Measurements from ENCODE around the gene NEGR1. TPM values are rescaled to one million over a fixed set of nuclear protein-coding genes. Genes with fewer than 3 reads are reported as not detected.

The NEGR1 gene
- total RNA-seq, 1 experiment from 2014 or later, result 4.1 TPM

DNA sequence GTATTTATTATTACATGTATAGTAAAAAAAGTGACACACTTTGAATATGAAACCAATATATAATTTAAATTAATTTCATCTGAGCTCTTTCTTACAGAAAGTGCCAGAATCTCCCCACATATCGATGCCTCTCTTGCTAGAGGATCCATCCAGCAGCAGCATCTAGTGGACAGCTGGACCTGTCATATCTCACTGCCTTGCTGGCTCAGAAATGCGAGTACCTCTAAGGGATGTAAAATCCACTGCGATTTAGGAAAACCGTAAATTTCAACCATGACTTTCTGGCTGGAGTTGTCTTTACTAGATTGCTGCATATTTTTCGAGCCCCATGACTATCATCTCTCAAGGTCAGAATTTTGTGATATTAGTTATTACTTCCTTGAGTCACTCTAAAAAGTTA, 333.8 kb downstream of the NEGR1 start:
- intact Hi-C loops (cut with micrococcal nuclease), result no loop called here
- DNase-seq (ENCODE audit: unreplicated experiment), result no peak
- CTCF ChIA-PET, result no interaction called here
- Mint-ChIP-seq H3K4me3 (ENCODE audit: unreplicated experiment) (no peak overlapping the region), H3K9me3 (ENCODE audit: unreplicated experiment) (no peaks in the 10 kb centered on the region), H3K27me3 (ENCODE audit: insufficient read depth, unreplicated experiment) (no peaks in the 10 kb centered on the region), H3K4me1 (ENCODE audit: insufficient read depth, unreplicated experiment) (no peaks in the 10 kb centered on the region), H3K27ac (ENCODE audit: low read depth, unreplicated experiment) (no peak overlapping the region), H3K36me3 (ENCODE audit: insufficient read depth, unreplicated experiment) (no peaks in the 10 kb centered on the region)
- TF ChIP-seq, protein P1, sequence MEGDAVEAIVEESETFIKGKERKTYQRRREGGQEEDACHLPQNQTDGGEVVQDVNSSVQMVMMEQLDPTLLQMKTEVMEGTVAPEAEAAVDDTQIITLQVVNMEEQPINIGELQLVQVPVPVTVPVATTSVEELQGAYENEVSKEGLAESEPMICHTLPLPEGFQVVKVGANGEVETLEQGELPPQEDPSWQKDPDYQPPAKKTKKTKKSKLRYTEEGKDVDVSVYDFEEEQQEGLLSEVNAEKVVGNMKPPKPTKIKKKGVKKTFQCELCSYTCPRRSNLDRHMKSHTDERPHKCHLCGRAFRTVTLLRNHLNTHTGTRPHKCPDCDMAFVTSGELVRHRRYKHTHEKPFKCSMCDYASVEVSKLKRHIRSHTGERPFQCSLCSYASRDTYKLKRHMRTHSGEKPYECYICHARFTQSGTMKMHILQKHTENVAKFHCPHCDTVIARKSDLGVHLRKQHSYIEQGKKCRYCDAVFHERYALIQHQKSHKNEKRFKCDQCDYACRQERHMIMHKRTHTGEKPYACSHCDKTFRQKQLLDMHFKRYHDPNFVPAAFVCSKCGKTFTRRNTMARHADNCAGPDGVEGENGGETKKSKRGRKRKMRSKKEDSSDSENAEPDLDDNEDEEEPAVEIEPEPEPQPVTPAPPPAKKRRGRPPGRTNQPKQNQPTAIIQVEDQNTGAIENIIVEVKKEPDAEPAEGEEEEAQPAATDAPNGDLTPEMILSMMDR (IDR thresholded peaks at IDR 0.05; ENCODE audit: unreplicated experiment), result no peak
- BruUV-seq (replicated peaks), result no TSS peak
- POLR2A ChIA-PET, result no interaction called here

DNA sequence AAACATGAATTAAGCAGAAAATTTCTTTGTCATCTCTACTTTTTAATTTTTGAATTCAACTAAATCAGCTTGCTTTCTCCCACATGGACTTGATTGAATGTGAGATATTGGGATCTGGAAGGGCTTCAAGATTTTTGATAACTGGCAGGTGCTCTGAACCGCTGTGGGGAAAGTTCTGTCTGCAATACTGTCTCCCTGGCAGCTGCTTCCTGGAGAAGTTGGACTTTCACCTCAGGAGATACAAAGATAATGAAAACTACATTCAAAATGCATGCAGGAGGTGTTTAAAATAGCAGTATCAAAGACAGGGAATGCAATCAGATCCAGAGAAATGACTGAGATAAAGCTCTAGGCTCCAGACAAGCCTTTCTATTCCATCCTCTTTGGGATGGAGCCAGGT, 338.3 kb downstream of the NEGR1 start:
- Mint-ChIP-seq H3K9me3 (ENCODE audit: unreplicated experiment) (no peaks in the 10 kb centered on the region), H3K27ac (ENCODE audit: low read depth, unreplicated experiment) (no peak overlapping the region), H3K4me1 (ENCODE audit: insufficient read depth, unreplicated experiment) (no peaks in the 10 kb centered on the region), H3K36me3 (ENCODE audit: insufficient read depth, unreplicated experiment) (no peaks in the 10 kb centered on the region), H3K4me3 (ENCODE audit: unreplicated experiment) (no peak overlapping the region), H3K27me3 (ENCODE audit: insufficient read depth, unreplicated experiment) (no peaks in the 10 kb centered on the region)
- TF ChIP-seq, protein P1 (IDR thresholded peaks at IDR 0.05; ENCODE audit: unreplicated experiment), result no peak
- DNase-seq (ENCODE audit: unreplicated experiment), result no peak
- CTCF ChIA-PET, result no interaction called here
- BruUV-seq (replicated peaks), result no TSS peak
- intact Hi-C loops (cut with micrococcal nuclease), result no loop called here
- POLR2A ChIA-PET, result no interaction called here

DNA sequence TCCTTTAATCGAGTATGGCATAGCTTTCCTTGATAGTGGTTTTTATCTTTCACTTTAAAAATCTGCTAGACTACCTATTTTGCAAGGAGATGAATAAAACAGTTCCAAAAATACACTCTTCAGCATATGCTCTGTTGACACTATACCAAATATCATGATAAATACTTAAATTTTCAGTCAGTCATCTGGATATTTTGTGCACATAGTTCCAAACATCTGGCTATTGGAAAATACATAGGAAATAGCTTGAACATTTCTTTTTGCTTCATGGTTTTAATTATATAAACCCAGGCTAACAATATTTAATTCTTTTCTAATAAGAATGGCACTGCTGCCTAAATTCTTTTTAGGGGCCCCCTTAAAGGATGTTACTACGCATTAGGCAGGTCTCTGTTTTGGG, 342.1 kb downstream of the NEGR1 start:
- Mint-ChIP-seq H3K36me3 (ENCODE audit: insufficient read depth, unreplicated experiment) (no peaks in the 10 kb centered on the region), H3K4me3 (ENCODE audit: unreplicated experiment) (no peak overlapping the region), H3K27me3 (ENCODE audit: insufficient read depth, unreplicated experiment) (no peaks in the 10 kb centered on the region), H3K27ac (ENCODE audit: low read depth, unreplicated experiment) (no peak overlapping the region), H3K9me3 (ENCODE audit: unreplicated experiment) (no peaks in the 10 kb centered on the region), H3K4me1 (ENCODE audit: insufficient read depth, unreplicated experiment) (no peaks in the 10 kb centered on the region)
- POLR2A ChIA-PET, result no interaction called here
- no TSS peak for BruUV-seq (replicated peaks)
- TF ChIP-seq, protein P1 (IDR thresholded peaks at IDR 0.05; ENCODE audit: unreplicated experiment), result no peak
- DNase-seq (ENCODE audit: unreplicated experiment), result no peak
- intact Hi-C loops (cut with micrococcal nuclease), result no loop called here
- CTCF ChIA-PET, result interaction anchor here (1.3 kb wide), 1 partner anchor 20 kb away, joined by 3 read pairs; no protein-coding TSS in a partner anchor

DNA sequence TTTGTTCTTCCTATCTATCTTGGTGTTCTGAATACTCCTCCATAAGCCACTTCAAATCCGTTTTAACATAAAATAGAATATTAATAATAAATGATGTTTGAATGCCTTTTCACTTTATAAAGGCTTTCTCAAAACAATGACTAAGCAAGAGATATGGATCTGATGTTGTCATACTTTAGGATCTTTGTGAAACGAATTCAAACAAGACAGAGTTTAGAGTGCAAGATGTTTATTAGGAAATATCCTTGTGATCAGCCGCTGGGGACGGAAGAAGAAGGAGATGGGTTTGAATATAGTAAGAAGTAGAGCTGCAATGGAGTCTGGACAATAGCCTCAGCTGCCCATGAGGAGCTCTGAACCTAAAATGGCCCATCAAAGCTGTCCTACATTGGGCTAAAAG, 351.8 kb downstream of the NEGR1 start:
- Mint-ChIP-seq H3K4me3 (ENCODE audit: unreplicated experiment) (no peak overlapping the region), H3K36me3 (ENCODE audit: insufficient read depth, unreplicated experiment) (no peaks in the 10 kb centered on the region), H3K9me3 (ENCODE audit: unreplicated experiment) (no peaks in the 10 kb centered on the region), H3K27me3 (ENCODE audit: insufficient read depth, unreplicated experiment) (no peaks in the 10 kb centered on the region), H3K27ac (ENCODE audit: low read depth, unreplicated experiment) (no peak overlapping the region), H3K4me1 (ENCODE audit: insufficient read depth, unreplicated experiment) (no peaks in the 10 kb centered on the region)
- POLR2A ChIA-PET, result no interaction called here
- BruUV-seq (replicated peaks), result no TSS peak
- intact Hi-C loops (cut with micrococcal nuclease), result no loop called here
- TF ChIP-seq, protein P1 (IDR thresholded peaks at IDR 0.05; ENCODE audit: unreplicated experiment), result no peak
- DNase-seq (ENCODE audit: unreplicated experiment), result no peak
- CTCF ChIA-PET, result no interaction called here
